GM12892 (cell line): ENCODE measurements around the gene OR52M1. TPM values are rescaled to one million over a fixed set of nuclear protein-coding genes. Genes with fewer than 3 reads are reported as not detected.
"Not testable (repeated sequence)": the region's sequence is repeated elsewhere in the genome, so short reads cannot be mapped to it uniquely, and the experiment has no call there.

Experiments
- DNase-seq: peaks from one replicate; pipeline ENCODE4 v3.0.0; 2011; ENCODE audit not compliant: insufficient read length
- FAIRE-seq: peaks from 2 replicates; lab custom pipeline; 2011; peaks lifted over from hg19 to GRCh38; lab: Jason Lieb, UNC
- POLR2A ChIP-seq: IDR thresholded peaks from 2 replicates; pipeline ENCODE4 v1.6.1; 2011; ENCODE audit warnings: low read depth, low read length, control low read depth
- POLR2AphosphoS5 ChIP-seq: IDR thresholded peaks from 2 replicates; pipeline ENCODE4 v1.6.1; 2011; ENCODE audit warnings: low read depth, low read length, control low read depth
- TAF1 ChIP-seq: IDR thresholded peaks from 2 replicates; pipeline ENCODE4 v1.6.1; 2011; ENCODE audit warnings: low read depth, mild to moderate bottlenecking, control low read depth, low read length, borderline replicate concordance
- polyA plus RNA-seq: library from polyadenylated mRNA; unstranded; fragments of >200 nt; gene quantifications from one replicate; pipeline ENCODE4 v1.2.1, GENCODE V29; 2012; ENCODE audit warnings: missing spikeins, inconsistent platforms; ENCODE audit not compliant: missing spikeins

The OR52M1 gene
- not detected for polyA plus RNA-seq

GRCh38 chr11:4544891-4545290, at the start of gene OR52M1:
TSS of gene OR52M1 (plus strand) at chr11:4545191. CDS start at chr11:4545191, 0 bp downstream.
- no peak for TF ChIP-seq POLR2AphosphoS5
- TF ChIP-seq POLR2A = no peak
- no peak for TF ChIP-seq TAF1
- FAIRE-seq (no peak), DNase-seq (no peak)

- no peak for TF ChIP-seq TAF1
- TF ChIP-seq POLR2A = no peak
- no peak for TF ChIP-seq POLR2AphosphoS5
- FAIRE-seq = no peak
- no peak for DNase-seq
Observed at GRCh38 chr11:4495487-4495886, 49.5 kb upstream of the OR52M1 start.

- no peak for TF ChIP-seq POLR2A
- no peak for TF ChIP-seq POLR2AphosphoS5
- no peak for TF ChIP-seq TAF1
- no peak for FAIRE-seq
- DNase-seq = no peak
Observed at GRCh38 chr11:4495986-4496385, 49.0 kb upstream of the OR52M1 start.

- DNase-seq = no peak
- no peak for TF ChIP-seq TAF1
- TF ChIP-seq POLR2A = no peak
- TF ChIP-seq POLR2AphosphoS5 = no peak
- FAIRE-seq = no peak
Observed at GRCh38 chr11:4496557-4497248, 48.3 kb upstream of the OR52M1 start.

- TF ChIP-seq POLR2AphosphoS5 (no peak), POLR2A (no peak), TAF1 (no peak)
- no peak for DNase-seq
- FAIRE-seq = no peak
Observed at GRCh38 chr11:4508886-4509285, 36.1 kb upstream of the OR52M1 start.

- no peak for DNase-seq
- no peak for FAIRE-seq
Observed at GRCh38 chr11:4511282-4512245, 33.4 kb upstream of the OR52M1 start.

GRCh38 chr11:4514196-4514595, 30.8 kb upstream of the OR52M1 start:
- FAIRE-seq = no peak
- TF ChIP-seq TAF1 (no peak), POLR2AphosphoS5 (no peak), POLR2A (no peak)

More at GRCh38 chr11:4511282-4512245, 33.4 kb upstream of the OR52M1 start:
- TF ChIP-seq POLR2A = no peak
- TF ChIP-seq TAF1 = no peak
- no peak for TF ChIP-seq POLR2AphosphoS5

GRCh38 chr11:4522339-4522738, 22.7 kb upstream of the OR52M1 start:
- no peak for DNase-seq
- no peak for FAIRE-seq
- TF ChIP-seq POLR2AphosphoS5 (no peak), POLR2A (no peak), TAF1 (no peak)

More at GRCh38 chr11:4514196-4514595, 30.8 kb upstream of the OR52M1 start:
- no peak for DNase-seq

GRCh38 chr11:4522752-4523151, 22.2 kb upstream of the OR52M1 start:
- FAIRE-seq = peak; percentile 33
- TF ChIP-seq POLR2A = no peak
- TF ChIP-seq POLR2AphosphoS5 = no peak
- no peak for TF ChIP-seq TAF1
- DNase-seq = no peak

GRCh38 chr11:4523666-4524065, 21.3 kb upstream of the OR52M1 start:
- no peak for DNase-seq
- no peak for FAIRE-seq
- TF ChIP-seq POLR2AphosphoS5 (no peak), POLR2A (no peak), TAF1 (no peak)

- DNase-seq (no peak), FAIRE-seq (no peak)
- TF ChIP-seq POLR2AphosphoS5 (no peak), TAF1 (no peak), POLR2A (no peak)
Observed at GRCh38 chr11:4527926-4528325, 17.1 kb upstream of the OR52M1 start.

GRCh38 chr11:4531686-4532085, 13.3 kb upstream of the OR52M1 start:
- DNase-seq, FAIRE-seq: not testable (repeated sequence)
